Natural killer cell treated with Interleukin-12 subunit alpha and Interleukin-12 subunit beta and Interleukin-15 and Interleukin-18, amount 100 ng/mL, for 72 hours (primary cell): ENCODE results near the gene MX2. TPM values are rescaled to one million over a fixed set of nuclear protein-coding genes. Genes with fewer than 3 reads are reported as not detected.
"Not testable (repeated sequence)": the region's sequence is repeated elsewhere in the genome, so short reads cannot be mapped to it uniquely, and the experiment has no call there.

Experiments
- ATAC-seq, 2 donors: fragments of 150-1000 bp; cut with Tn5 transposase in 1 of 2; sonication (Bioruptor Pico), chemical (Tn5 transposase) in 1 of 2; 2 replicates each; pipeline ENCODE4 v1.10.0; 2021
- DNase-seq: peaks from one replicate; pipeline ENCODE4 v3.0.0; 2022; ENCODE audit warnings: low spot score
- H3K27ac Mint-ChIP-seq, 2 donors: 1 replicate in 1 of 2; 2 replicates in 1 of 2; pipeline ENCODE4 v1.8.0; 2022; ENCODE audit warnings: mixed read lengths in 2 of 2, mild to moderate bottlenecking in 1 of 2, moderate library complexity in 1 of 2
- H3K27me3 Mint-ChIP-seq, 2 donors: 1 replicate in 1 of 2; 2 replicates in 1 of 2; pipeline ENCODE4 v1.8.0; 2022; ENCODE audit warnings: mixed read lengths in 2 of 2
- H3K36me3 Mint-ChIP-seq: one replicate; pipeline ENCODE4 v1.8.0; 2022; ENCODE audit warnings: mixed read lengths
- H3K4me1 Mint-ChIP-seq, 2 donors: 1 replicate in 1 of 2; 2 replicates in 1 of 2; pipeline ENCODE4 v1.8.0; 2022; ENCODE audit warnings: low read depth in 2 of 2, mixed read lengths in 2 of 2, mild to moderate bottlenecking in 1 of 2
- H3K4me3 Mint-ChIP-seq: one replicate; pipeline ENCODE4 v1.8.0; 2022; ENCODE audit warnings: mixed read lengths
- H3K9me3 Mint-ChIP-seq: 2 replicates; pipeline ENCODE4 v1.8.0; 2022; ENCODE audit warnings: mixed read lengths
- total RNA-seq, 2 donors: library from RNA; stranded (reverse); gene quantifications; one replicate each; pipeline ENCODE4 v1.2.3, GENCODE V29; 2022

MX2 gene
- 10 to 100 TPM in 1 of 2 donors, 1 to 10 TPM in 1; 7.9 to 14.1 TPM for total RNA-seq

DNA sequence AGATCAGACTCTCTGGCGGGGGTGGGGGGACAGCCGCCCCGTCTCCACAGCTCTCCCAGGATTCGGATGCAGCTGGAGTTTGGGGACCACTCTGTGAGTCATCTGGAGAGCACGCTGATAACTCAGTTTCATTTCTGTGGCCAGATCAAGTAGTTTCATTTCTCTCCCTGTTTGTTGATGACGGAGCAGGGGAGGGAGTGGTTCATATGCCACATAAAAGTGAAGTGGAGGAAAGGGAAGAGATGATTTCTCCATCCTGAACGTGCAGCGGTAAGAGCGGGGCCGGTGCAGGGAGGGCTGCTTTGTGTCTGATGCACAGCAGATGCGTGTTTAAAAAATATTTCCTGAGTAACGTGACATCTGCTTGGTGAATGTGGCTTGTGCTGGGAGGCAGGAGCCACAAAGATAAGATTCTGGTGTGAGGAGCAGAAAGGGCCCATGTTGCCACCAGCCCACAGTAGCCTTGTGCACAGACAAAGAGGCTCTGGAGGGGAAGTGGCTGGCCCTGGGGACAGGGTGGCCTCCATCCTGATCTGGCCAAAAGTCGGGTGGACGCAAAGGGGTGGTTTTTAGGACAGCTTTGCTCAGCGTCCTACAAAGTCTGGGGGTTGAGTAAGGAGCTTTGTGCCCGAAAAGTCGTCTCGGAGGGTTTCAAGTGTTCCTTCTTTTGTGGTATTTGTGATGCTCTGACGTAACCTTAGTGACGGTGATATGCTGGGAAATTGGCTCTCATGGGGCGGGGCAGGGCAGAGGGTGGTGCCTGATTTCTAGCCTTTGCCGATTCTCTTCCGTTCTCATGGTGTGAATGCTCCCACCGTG is at the start of gene MX2:
Gene MX2 (plus strand): TSS at position 242 of the 819 bp plus-strand sequence. CDS start 14,880 bp downstream, outside the sequence.
- Mint-ChIP-seq H3K4me1 (peaks cover 19 to 26% of the 10 kb centered on the region in 2 donors), H3K9me3 (no peaks in the 10 kb centered on the region), H3K27ac (peak within 1 kb of the TSS; percentile 93 to 98), H3K36me3 (no peaks in the 10 kb centered on the region), H3K4me3 (peak within 1 kb of the TSS; percentile 94), H3K27me3 (no peaks in the 10 kb centered on the region)
- DNase-seq (peak; percentile 66), ATAC-seq (peak; percentile 85 to 86)

DNA sequence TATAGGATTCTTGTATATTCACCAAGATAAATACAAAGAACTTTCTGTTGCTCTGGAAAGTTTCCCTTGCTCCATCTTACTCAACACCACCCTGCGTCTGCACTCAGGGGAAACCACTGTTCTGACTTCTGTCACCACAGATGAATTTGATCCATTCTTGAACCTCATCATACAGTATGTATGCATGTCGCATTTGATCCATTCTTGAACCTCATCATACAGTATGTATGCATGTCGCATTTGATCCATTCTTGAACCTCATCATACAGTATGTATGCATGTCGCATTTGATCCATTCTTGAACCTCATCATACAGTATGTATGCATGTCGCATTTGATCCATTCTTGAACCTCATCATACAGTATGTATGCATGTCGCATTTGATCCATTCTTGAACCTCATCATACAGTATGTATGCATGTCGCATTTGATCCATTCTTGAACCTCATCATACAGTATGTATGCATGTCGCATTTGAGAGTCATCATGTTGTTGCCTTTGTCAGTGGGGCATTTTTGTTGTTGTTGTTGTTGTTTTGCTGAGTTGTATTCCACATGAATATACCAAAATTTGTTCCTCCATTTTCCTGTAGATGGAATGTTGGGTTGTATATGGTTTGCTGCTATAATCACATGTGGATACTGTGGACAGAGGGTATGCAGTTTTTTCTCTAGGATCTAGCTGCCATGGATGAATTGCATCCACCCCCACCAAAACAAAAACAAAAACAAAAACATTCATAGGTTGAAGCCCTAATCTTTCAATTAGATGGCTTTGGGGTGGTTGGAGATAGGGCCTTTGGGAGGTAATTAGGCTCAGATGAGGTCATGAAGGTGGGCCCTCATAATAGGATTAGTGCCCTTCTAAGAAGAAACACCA is 48.3 kb upstream of the MX2 start:
- not testable (repeated sequence) for ATAC-seq, H3K9me3 Mint-ChIP-seq
- peaks cover 35 to 36% of the 10 kb centered on the region in 2 donors for H3K27me3 Mint-ChIP-seq

DNA sequence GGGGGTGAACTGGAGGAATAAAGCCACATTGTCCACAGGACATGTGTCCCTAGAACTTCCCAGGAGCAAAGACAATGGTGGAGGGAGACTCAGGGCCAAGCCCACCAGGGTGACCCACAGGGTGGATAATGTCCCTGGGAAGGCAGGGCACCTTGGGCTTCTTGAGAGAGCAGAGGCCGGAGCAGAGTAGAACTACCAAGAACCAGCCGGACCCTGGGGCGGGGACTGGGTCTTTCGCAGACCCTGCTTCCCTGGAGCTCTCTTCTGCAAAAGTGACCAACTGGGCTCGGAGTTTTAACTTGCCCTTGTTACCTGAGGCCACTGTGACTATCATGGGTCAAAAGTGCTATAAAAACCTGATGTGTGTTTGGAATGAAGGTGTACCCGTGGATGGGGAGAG is 46.1 kb upstream of the MX2 start:
- H3K27ac Mint-ChIP-seq: no peak overlapping the region
- H3K27me3 Mint-ChIP-seq: peaks cover 31 to 36% of the 10 kb centered on the region in 2 donors
- H3K4me3 Mint-ChIP-seq: no peak overlapping the region

More for the DNA sequence above, 48.3 kb upstream of the MX2 start:
- not testable (repeated sequence) for DNase-seq, H3K4me3 Mint-ChIP-seq, H3K27ac Mint-ChIP-seq, H3K4me1 Mint-ChIP-seq, H3K36me3 Mint-ChIP-seq

GRCh38 chr21:41316200-41317062 is 45.4 kb upstream of the MX2 start, which contains the start of gene FAM3B:
Gene FAM3B, plus strand, starts transcription at chr21:41316801. Its CDS starts 79 bp downstream, at chr21:41316880.
- H3K36me3 Mint-ChIP-seq: no peaks in the 10 kb centered on the region
- ATAC-seq: peak in 1 of 2 donors; percentile 32
- H3K27ac Mint-ChIP-seq: no peak within 1 kb of the TSS
- no peaks in the 10 kb centered on the region for H3K4me1 Mint-ChIP-seq
- H3K9me3 Mint-ChIP-seq: no peaks in the 10 kb centered on the region
- H3K27me3 Mint-ChIP-seq: peaks cover 35 to 38% of the 10 kb centered on the region in 2 donors
- H3K4me3 Mint-ChIP-seq: no peak within 1 kb of the TSS
- DNase-seq: no peak

More for the DNA sequence above, 46.1 kb upstream of the MX2 start:
- DNase-seq (no peak), ATAC-seq (no peak)
- H3K36me3 Mint-ChIP-seq: no peaks in the 10 kb centered on the region
- H3K4me1 Mint-ChIP-seq: no peaks in the 10 kb centered on the region
- H3K9me3 Mint-ChIP-seq: no peaks in the 10 kb centered on the region

DNA sequence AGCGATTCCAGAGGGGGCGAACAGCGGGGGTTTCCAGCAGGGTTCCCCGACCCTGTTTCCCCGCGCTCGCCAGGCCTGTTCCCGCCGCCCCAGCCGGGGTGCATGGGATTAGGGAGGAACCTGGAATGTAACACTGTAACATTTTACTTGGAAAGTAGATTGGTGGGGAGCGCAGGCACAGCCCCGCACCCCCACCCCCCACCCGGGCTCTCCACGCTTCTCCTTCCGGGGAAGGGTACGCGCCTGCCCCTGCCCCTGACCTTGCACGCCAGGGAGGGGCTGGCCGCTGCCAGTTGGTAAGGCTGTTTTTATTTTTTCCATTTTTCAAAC is 44.8 kb upstream of the MX2 start:
- DNase-seq: no peak
- Mint-ChIP-seq H3K36me3 (no peaks in the 10 kb centered on the region), H3K27ac (no peak overlapping the region), H3K27me3 (peaks cover 35 to 42% of the 10 kb centered on the region in 2 donors), H3K4me3 (no peak overlapping the region), H3K4me1 (no peaks in the 10 kb centered on the region), H3K9me3 (no peaks in the 10 kb centered on the region)
- no peak for ATAC-seq

- no peak for ATAC-seq
- Mint-ChIP-seq H3K27me3 (peaks cover 35 to 40% of the 10 kb centered on the region in 2 donors), H3K36me3 (no peaks in the 10 kb centered on the region), H3K9me3 (no peaks in the 10 kb centered on the region), H3K4me1 (no peaks in the 10 kb centered on the region), H3K27ac (no peak overlapping the region), H3K4me3 (no peak overlapping the region)
- no peak for DNase-seq
These were observed 44.4 kb upstream of the MX2 start for GRCh38 chr21:41317458-41317857.

DNA sequence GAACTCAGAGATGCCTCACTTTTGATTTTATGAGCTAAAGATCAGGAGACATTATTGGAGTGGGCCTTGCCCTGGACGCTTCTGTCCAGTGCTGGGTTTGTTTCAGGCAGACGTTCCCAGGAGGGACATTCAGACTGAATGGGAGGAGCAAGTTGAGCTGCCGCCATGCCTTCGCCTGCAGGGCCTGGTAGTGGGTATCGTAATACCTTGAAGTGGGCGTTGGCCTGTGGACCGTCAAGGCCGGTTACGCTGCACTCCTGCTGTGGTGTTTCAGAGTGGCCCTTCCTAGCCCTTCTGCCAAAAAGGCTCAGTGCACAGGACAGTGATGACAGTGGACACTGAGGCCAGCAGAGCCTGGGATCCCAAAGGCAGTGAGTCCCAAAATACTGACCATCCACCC is 43.6 kb upstream of the MX2 start:
- H3K4me3 Mint-ChIP-seq: no peak overlapping the region
- no peak overlapping the region for H3K27ac Mint-ChIP-seq
- peaks cover 35 to 37% of the 10 kb centered on the region in 2 donors for H3K27me3 Mint-ChIP-seq
- DNase-seq (no peak), ATAC-seq (no peak)
- no peaks in the 10 kb centered on the region for H3K36me3 Mint-ChIP-seq
- no peaks in the 10 kb centered on the region for H3K4me1 Mint-ChIP-seq
- H3K9me3 Mint-ChIP-seq: no peaks in the 10 kb centered on the region

- Mint-ChIP-seq H3K9me3 (no peaks in the 10 kb centered on the region), H3K4me3 (no peak overlapping the region), H3K36me3 (no peaks in the 10 kb centered on the region), H3K4me1 (no peaks in the 10 kb centered on the region), H3K27me3 (peaks cover 34 to 37% of the 10 kb centered on the region in 2 donors), H3K27ac (no peak overlapping the region)
- ATAC-seq (no peak), DNase-seq (no peak)
These were observed 42.6 kb upstream of the MX2 start for GRCh38 chr21:41319273-41319672.

DNA sequence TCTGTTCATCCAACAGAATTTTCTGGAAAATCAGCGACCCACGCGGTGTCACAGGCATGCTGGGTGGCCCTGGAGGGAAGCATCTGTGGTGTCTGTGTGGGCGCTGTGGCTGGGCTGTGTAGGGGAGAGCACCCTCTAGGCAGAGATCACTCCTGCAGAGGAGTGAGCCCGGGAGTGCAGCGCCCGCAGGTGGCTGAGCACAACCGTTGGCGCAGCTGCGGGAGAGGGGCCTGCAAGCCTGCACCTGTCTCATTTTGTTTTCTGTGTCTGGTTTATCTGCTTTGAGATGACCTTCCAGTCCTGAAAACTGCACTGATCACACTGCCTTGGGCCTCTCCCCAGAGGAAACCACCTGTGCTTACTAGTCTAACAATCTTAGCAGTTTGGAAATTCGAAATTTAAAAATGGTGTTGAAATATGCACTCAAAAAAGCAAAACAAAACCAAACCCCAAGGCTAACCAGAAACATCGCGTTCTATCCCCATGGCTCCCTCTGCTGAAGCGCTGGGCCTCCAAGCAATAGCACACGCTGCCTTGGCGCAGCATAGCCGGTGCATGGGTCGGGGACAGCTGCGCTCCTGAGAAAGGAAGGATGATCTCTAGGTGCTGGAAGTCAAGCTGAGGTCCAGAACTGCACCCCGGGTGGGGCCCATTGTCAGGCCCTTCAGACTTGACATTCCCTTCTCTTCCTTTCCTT is 40.5 kb upstream of the MX2 start:
- ATAC-seq: no peak
- Mint-ChIP-seq H3K27me3 (peaks cover 15 to 20% of the 10 kb centered on the region in 2 donors), H3K27ac (no peak overlapping the region), H3K4me3 (no peak overlapping the region), H3K36me3 (no peaks in the 10 kb centered on the region), H3K4me1 (no peaks in the 10 kb centered on the region), H3K9me3 (no peaks in the 10 kb centered on the region)
- DNase-seq: no peak

- no peak overlapping the region for H3K4me3 Mint-ChIP-seq
- no peak for DNase-seq
- no peak for ATAC-seq
- H3K27me3 Mint-ChIP-seq: peaks cover 15 to 20% of the 10 kb centered on the region in 2 donors
- H3K4me1 Mint-ChIP-seq: no peaks in the 10 kb centered on the region
- H3K27ac Mint-ChIP-seq: no peak overlapping the region
- H3K36me3 Mint-ChIP-seq: no peaks in the 10 kb centered on the region
- H3K9me3 Mint-ChIP-seq: no peaks in the 10 kb centered on the region
These were observed 39.8 kb upstream of the MX2 start for GRCh38 chr21:41321908-41322495.

- peaks cover 9 to 15% of the 10 kb centered on the region in 2 donors for H3K27me3 Mint-ChIP-seq
- H3K9me3 Mint-ChIP-seq: no peaks in the 10 kb centered on the region
- DNase-seq (no peak), ATAC-seq (no peak)
- H3K4me1 Mint-ChIP-seq: no peaks in the 10 kb centered on the region
- no peak overlapping the region for H3K27ac Mint-ChIP-seq
- H3K36me3 Mint-ChIP-seq: no peaks in the 10 kb centered on the region
- H3K4me3 Mint-ChIP-seq: no peak overlapping the region
These were observed 39.1 kb upstream of the MX2 start for GRCh38 chr21:41322496-41323382.
